GM12878 (cell line): Measurements from ENCODE around the gene RHOG. TPM values are rescaled to one million over a fixed set of nuclear protein-coding genes. Genes with fewer than 3 reads are reported as not detected.
A peak's percentile ranks its signal among the peaks of the same experiment; 100 is the strongest.

ENCODE experiments used
- ATAC-seq: fragments of 200-7000 bp; cut with Tn5 transposase; 3 replicates; pipeline ENCODE4 v1.9.1; 2020; ENCODE audit warnings: mild to moderate bottlenecking, moderate library complexity
- BruUV-seq: library from RNA; stranded (reverse); fragments of 400-500 nt; replicated peaks from 2 replicates; lab custom pipeline; 2021; lab: Mats Ljungman, UMichigan
- CTCF ChIA-PET: fragments of 300-600 bp; sonication (Branson Sonifier 250); formaldehyde crosslinking; extraction: SDS; loops from one replicate; lab custom pipeline; 2021; ENCODE audit warnings: inconsistent platforms; lab: Yijun Ruan, JAX
- POLR2A ChIA-PET: fragments of 350-600 bp; formaldehyde crosslinking; extraction: SDS; loops from one replicate; lab custom pipeline; 2021; ENCODE audit warnings: inconsistent platforms; lab: Charles Lee
- RAD21 ChIA-PET: fragments of 300-600 bp; sonication (Branson Sonifier 250); formaldehyde crosslinking; loops from one replicate; lab custom pipeline; 2023; ENCODE audit warnings: antibody characterized with exemption; ENCODE audit not compliant: unreplicated experiment; lab: Charles Lee
- SMC1A ChIA-PET: fragments of 300-600 bp; sonication (Branson Sonifier 250); formaldehyde crosslinking; loops from one replicate; lab custom pipeline; 2023; ENCODE audit not compliant: unreplicated experiment, uncharacterized antibody; lab: Charles Lee
- DNase-seq: peaks from one replicate; pipeline ENCODE4 v3.0.0-alpha.2; 2011; ENCODE audit warnings: low read depth, low spot score
- FAIRE-seq: peaks from 3 replicates; lab custom pipeline; 2011; peaks lifted over from hg19 to GRCh38; lab: Jason Lieb, UNC
- H2AFZ ChIP-seq: 2 replicates; pipeline ENCODE4 v1.6.0; 2011; ENCODE audit warnings: low read depth, low read length, control low read depth; ENCODE audit not compliant: control insufficient read depth
- H3K27ac ChIP-seq: 2 replicates; pipeline ENCODE4 v1.5.1; 2011; ENCODE audit warnings: control low read depth; ENCODE audit not compliant: control insufficient read depth, insufficient read depth
- H3K27me3 ChIP-seq, 2 experiments: replicated peaks in 1 of 2; 2 replicates each; pipeline versions ENCODE4 v1.6.0 to v1.6.1; 2011; ENCODE audit warnings: low read length in 1 of 2; ENCODE audit not compliant: control insufficient read depth in 2 of 2, insufficient read depth in 2 of 2
- H3K36me3 ChIP-seq, 2 experiments: 2 replicates each; pipeline ENCODE4 v1.5.1; 2011; ENCODE audit warnings: low read length in 1 of 2; ENCODE audit not compliant: control insufficient read depth in 2 of 2, insufficient read depth in 2 of 2
- H3K4me1 ChIP-seq: 2 replicates; pipeline ENCODE4 v1.6.1; 2011; ENCODE audit warnings: mild to moderate bottlenecking, low read length, moderate library complexity, mixed read lengths; ENCODE audit not compliant: control insufficient read depth, insufficient read depth
- H3K4me2 ChIP-seq: 2 replicates; pipeline ENCODE4 v1.6.0; 2011; ENCODE audit warnings: control low read depth; ENCODE audit not compliant: control insufficient read depth, insufficient read depth
- H3K4me3 ChIP-seq: fragments of 200-600 bp; sonication (generic); 2 replicates; pipeline ENCODE4 v1.5.1; 2016
- H3K79me2 ChIP-seq: 2 replicates; pipeline ENCODE4 v1.6.0; 2011; ENCODE audit warnings: low read length; ENCODE audit not compliant: control insufficient read depth, insufficient read depth
- H3K9ac ChIP-seq: 2 replicates; pipeline ENCODE4 v1.8.0; 2011; ENCODE audit warnings: low read length, control low read depth, mixed read lengths; ENCODE audit not compliant: control insufficient read depth, insufficient read depth
- H3K9me3 ChIP-seq: replicated peaks from 3 replicates; pipeline ENCODE4 v1.5.1; 2011; ENCODE audit warnings: mild to moderate bottlenecking, low read length; ENCODE audit not compliant: control insufficient read depth, insufficient read depth
- H4K20me1 ChIP-seq: 2 replicates; pipeline ENCODE4 v1.6.0; 2011; ENCODE audit not compliant: control insufficient read depth, insufficient read depth
- ASH2L ChIP-seq: fragments of 300-600, 200-600 bp; sonication (generic); IDR thresholded peaks from 2 replicates; pipeline ENCODE4 v1.6.1; 2017; ENCODE audit warnings: low read depth, mild to moderate bottlenecking, borderline replicate concordance
- ATF3 ChIP-seq: IDR thresholded peaks from 2 replicates; pipeline ENCODE4 v1.6.1; 2011; ENCODE audit warnings: low read depth, mild to moderate bottlenecking, low read length, moderate library complexity, borderline replicate concordance; ENCODE audit errors: extremely low read depth
- CBFB ChIP-seq: IDR thresholded peaks from 2 replicates; pipeline ENCODE4 v1.6.1; 2016; ENCODE audit warnings: antibody characterized with exemption, low read depth
- EGR1 ChIP-seq, 2 experiments: IDR thresholded peaks; 1 replicate in 1 of 2; 2 replicates in 1 of 2; pipeline ENCODE4 v1.6.1; 2011 to 2012; ENCODE audit warnings: low read depth in 2 of 2, low read length in 2 of 2, borderline replicate concordance in 1 of 2, mild to moderate bottlenecking in 1 of 2, moderate library complexity in 1 of 2
- EZH2 ChIP-seq: IDR thresholded peaks from 2 replicates; pipeline ENCODE4 v1.6.1; 2012; ENCODE audit warnings: low read depth, mild to moderate bottlenecking, control low read depth, inconsistent platforms, low read length, borderline replicate concordance; ENCODE audit not compliant: control insufficient read depth
- HDGF ChIP-seq: fragments of 450-650 bp; IDR thresholded peaks from 2 replicates; pipeline ENCODE4 v1.6.1; 2016; ENCODE audit warnings: antibody characterized with exemption
- POLR2AphosphoS5 ChIP-seq: IDR thresholded peaks from 2 replicates; pipeline ENCODE4 v1.6.1; 2011; ENCODE audit warnings: mild to moderate bottlenecking, low read length, inconsistent platforms
- RUNX3 ChIP-seq: IDR thresholded peaks from 2 replicates; pipeline ENCODE4 v1.6.1; 2012; ENCODE audit warnings: low read length, inconsistent platforms
- ZNF622 ChIP-seq: fragments of 450-650 bp; IDR thresholded peaks from 2 replicates; pipeline ENCODE4 v1.6.1; 2017; ENCODE audit warnings: mild to moderate bottlenecking, inconsistent platforms
- in situ Hi-C: fragments of 300-500 bp; cut with MboI; formaldehyde crosslinking; loops from 9 replicates; pipeline ENCODE4 v1.14.3; 2018; ENCODE audit warnings: mixed read lengths
- intact Hi-C: fragments of 100-400 bp; cut with micrococcal nuclease; formaldehyde crosslinking; loops from one replicate; pipeline ENCODE4 v1.14.2; 2022; ENCODE audit not compliant: unreplicated experiment
- polyA plus RNA-seq, 11 experiments: library from polyadenylated mRNA; depleted of rRNA in 4 of 11; unstranded in 6 of 11; stranded (reverse) in 5 of 11; fragments of >200 nt; fragmentation: Nextera tagmentation in 4 of 11; fragmentation: Illumina TruSeq in 1 of 11; extraction: Ambion mirVana in 4 of 11; extraction: Trizol in 1 of 11; gene quantifications; 1 replicate in 1 of 11; 2 replicates in 10 of 11; pipeline versions ENCODE4 v1.2.1 to v1.2.3, GENCODE V29; 2011 to 2016; ENCODE audit warnings: inconsistent platforms in 2 of 11, missing spikeins in 2 of 11, low read depth in 1 of 11
- total RNA-seq, 4 experiments: library from RNA; depleted of rRNA in 3 of 4; stranded (reverse); fragments of >200 nt in 3 of 4; fragmentation: Illumina TruSeq in 1 of 4; extraction: Trizol in 1 of 4; gene quantifications; 2 replicates each; pipeline versions ENCODE4 v1.2.1 to v1.2.3, GENCODE V29; 2013 to 2021
- TF ChIP-seq, protein P1 (sequence below): fragments of 450-650 bp; IDR thresholded peaks from 2 replicates; pipeline ENCODE4 v1.6.1; 2017; ENCODE audit warnings: antibody characterized with exemption, mild to moderate bottlenecking, moderate library complexity
- TF ChIP-seq, protein P2 (sequence below): fragments of 450-650 bp; IDR thresholded peaks from 2 replicates; pipeline ENCODE4 v1.6.1; 2017; ENCODE audit warnings: mild to moderate bottlenecking, low read depth, inconsistent platforms; ENCODE audit not compliant: poor library complexity, severe bottlenecking

The RHOG gene
- total and polyA plus RNA-seq, 10 of the 15 experiments (the other 5 are each of a cell fraction or from before 2014, with no cell fraction given): 16.0 to 172 (median 94.8) TPM

GRCh38 chr11:3885855-3886254, 45.1 kb upstream of the RHOG start (continued):
- TF ChIP-seq ZNF622: no peak
- TF ChIP-seq, protein P1, sequence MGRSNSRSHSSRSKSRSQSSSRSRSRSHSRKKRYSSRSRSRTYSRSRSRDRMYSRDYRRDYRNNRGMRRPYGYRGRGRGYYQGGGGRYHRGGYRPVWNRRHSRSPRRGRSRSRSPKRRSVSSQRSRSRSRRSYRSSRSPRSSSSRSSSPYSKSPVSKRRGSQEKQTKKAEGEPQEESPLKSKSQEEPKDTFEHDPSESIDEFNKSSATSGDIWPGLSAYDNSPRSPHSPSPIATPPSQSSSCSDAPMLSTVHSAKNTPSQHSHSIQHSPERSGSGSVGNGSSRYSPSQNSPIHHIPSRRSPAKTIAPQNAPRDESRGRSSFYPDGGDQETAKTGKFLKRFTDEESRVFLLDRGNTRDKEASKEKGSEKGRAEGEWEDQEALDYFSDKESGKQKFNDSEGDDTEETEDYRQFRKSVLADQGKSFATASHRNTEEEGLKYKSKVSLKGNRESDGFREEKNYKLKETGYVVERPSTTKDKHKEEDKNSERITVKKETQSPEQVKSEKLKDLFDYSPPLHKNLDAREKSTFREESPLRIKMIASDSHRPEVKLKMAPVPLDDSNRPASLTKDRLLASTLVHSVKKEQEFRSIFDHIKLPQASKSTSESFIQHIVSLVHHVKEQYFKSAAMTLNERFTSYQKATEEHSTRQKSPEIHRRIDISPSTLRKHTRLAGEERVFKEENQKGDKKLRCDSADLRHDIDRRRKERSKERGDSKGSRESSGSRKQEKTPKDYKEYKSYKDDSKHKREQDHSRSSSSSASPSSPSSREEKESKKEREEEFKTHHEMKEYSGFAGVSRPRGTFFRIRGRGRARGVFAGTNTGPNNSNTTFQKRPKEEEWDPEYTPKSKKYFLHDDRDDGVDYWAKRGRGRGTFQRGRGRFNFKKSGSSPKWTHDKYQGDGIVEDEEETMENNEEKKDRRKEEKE: no peak
- TF ChIP-seq ATF3: no peak
- TF ChIP-seq HDGF: no peak
- no peak for TF ChIP-seq EGR1 (IDR thresholded peaks at IDR 0.05; ENCODE audit: borderline replicate concordance in 1 of 2, low read depth in 2 of 2, low read length in 2 of 2)
- no peak for TF ChIP-seq EZH2
- TF ChIP-seq CBFB: no peak

DNA sequence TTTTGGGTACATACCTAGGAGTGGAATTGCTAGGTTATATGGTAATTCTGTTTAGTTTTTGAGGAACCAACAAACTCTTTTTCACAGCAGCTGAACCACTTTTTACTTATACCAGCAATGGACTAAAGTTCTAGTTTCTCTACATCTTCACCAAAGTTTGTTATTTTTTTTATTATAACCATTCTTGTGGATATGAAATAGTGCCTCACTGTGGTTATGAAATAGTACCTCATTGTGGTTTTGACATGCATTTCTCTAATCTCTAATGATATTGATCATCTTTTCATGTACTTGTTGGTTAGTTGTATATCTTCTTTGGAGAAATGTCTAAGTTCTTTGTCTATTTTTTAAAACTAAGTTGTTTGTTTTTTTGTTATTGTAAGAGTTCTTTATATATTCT, 41.9 kb upstream of the RHOG start:
- Histone ChIP-seq H3K27ac (no peak overlapping the region), H2AFZ (no peak overlapping the region), H3K79me2 (peaks cover 79% of the 10 kb centered on the region), H3K4me1 (peaks cover 49% of the 10 kb centered on the region), H3K36me3 (peaks cover 0 to 3% of the 10 kb centered on the region in 2 experiments; a peak in 1 of 4 replicates), H3K27me3 (no peaks in the 10 kb centered on the region), H3K9ac (no peak overlapping the region), H3K4me3 (no peak overlapping the region), H4K20me1 (no peaks in the 10 kb centered on the region), H3K9me3 (no peaks in the 10 kb centered on the region; the same call in 2 of the 3 replicates), H3K4me2 (no peak overlapping the region)
- SMC1A ChIA-PET: interaction anchor here (1.0 to 23.8 kb wide), 6 partner anchors 10 to 34 kb away, joined by 3 to 633 read pairs (median 9); partner anchors contain the start of gene STIM1
- ATAC-seq: no peak
- CTCF ChIA-PET: interaction anchor here (1.9 to 37.4 kb wide), 2 partner anchors 33 to 190 kb away, joined by 8 to 1047 read pairs; partner anchors contain the start of genes RHOG and STIM1
- intact Hi-C loops (no loop called here), in situ Hi-C loops (no loop called here)
- DNase-seq: no peak
- POLR2A ChIA-PET: interaction anchor here (0.6 to 18.1 kb wide), 4 partner anchors 10 to 25 kb away, joined by 3 to 405 read pairs (median 6); partner anchors contain the start of gene STIM1
- RAD21 ChIA-PET: interaction anchor here (1.1 to 16.8 kb wide), 8 partner anchors 12 to 190 kb away, joined by 3 to 253 read pairs (median 4); partner anchors contain the start of gene STIM1
- no peak for FAIRE-seq
- BruUV-seq: no TSS peak
- no peak for TF ChIP-seq POLR2AphosphoS5
- TF ChIP-seq, protein P1: no peak
- no peak for TF ChIP-seq ASH2L
- TF ChIP-seq RUNX3: peak; percentile 70; the same call in 1 of the 2 replicates
- TF ChIP-seq, protein P2, sequence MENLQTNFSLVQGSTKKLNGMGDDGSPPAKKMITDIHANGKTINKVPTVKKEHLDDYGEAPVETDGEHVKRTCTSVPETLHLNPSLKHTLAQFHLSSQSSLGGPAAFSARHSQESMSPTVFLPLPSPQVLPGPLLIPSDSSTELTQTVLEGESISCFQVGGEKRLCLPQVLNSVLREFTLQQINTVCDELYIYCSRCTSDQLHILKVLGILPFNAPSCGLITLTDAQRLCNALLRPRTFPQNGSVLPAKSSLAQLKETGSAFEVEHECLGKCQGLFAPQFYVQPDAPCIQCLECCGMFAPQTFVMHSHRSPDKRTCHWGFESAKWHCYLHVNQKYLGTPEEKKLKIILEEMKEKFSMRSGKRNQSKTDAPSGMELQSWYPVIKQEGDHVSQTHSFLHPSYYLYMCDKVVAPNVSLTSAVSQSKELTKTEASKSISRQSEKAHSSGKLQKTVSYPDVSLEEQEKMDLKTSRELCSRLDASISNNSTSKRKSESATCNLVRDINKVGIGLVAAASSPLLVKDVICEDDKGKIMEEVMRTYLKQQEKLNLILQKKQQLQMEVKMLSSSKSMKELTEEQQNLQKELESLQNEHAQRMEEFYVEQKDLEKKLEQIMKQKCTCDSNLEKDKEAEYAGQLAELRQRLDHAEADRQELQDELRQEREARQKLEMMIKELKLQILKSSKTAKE: no peak
